HG03469 (cell line): ENCODE data around the gene CIRBP.

Experiments
- ATAC-seq: cut with Tn5 transposase; IDR thresholded peaks from one replicate; pipeline ENCODE4 v1.9.1; 2021; ENCODE audit warnings: mild to moderate bottlenecking, moderate library complexity, moderate number of reproducible peaks; ENCODE audit not compliant: unreplicated experiment

Gene CIRBP

GRCh38 chr19:1254530-1255185 lies 14.5 kb upstream of the CIRBP start:
- ATAC-seq: no peak

GRCh38 chr19:1255186-1256161 lies 13.7 kb upstream of the CIRBP start:
- ATAC-seq: no peak

GRCh38 chr19:1256646-1257474 lies 12.3 kb upstream of the CIRBP start:
- ATAC-seq: no peak

GRCh38 chr19:1257475-1258162 lies 11.5 kb upstream of the CIRBP start:
- ATAC-seq: no peak

- no peak for ATAC-seq
Measured at GRCh38 chr19:1258163-1258492, 11.0 kb upstream of the CIRBP start.

- no peak for ATAC-seq
Measured at GRCh38 chr19:1258707-1259205, 10.4 kb upstream of the CIRBP start.

- no peak for ATAC-seq
Measured at GRCh38 chr19:1259206-1259875, 9.8 kb upstream of the CIRBP start.

GRCh38 chr19:1259876-1260748 lies 9.0 kb upstream of the CIRBP start:
- peak; percentile 0 for ATAC-seq

GRCh38 chr19:1260749-1261537 lies 8.2 kb upstream of the CIRBP start:
- peak; percentile 34 for ATAC-seq

GRCh38 chr19:1261538-1261797 lies 7.7 kb upstream of the CIRBP start:
- ATAC-seq: no peak

- ATAC-seq: no peak
Measured at GRCh38 chr19:1261798-1262622, 7.1 kb upstream of the CIRBP start.

- no peak for ATAC-seq
Measured at GRCh38 chr19:1262623-1263123, 6.5 kb upstream of the CIRBP start.

- no peak for ATAC-seq
Measured at GRCh38 chr19:1263188-1263587, 5.9 kb upstream of the CIRBP start.

GRCh38 chr19:1264801-1265614 lies 4.1 kb upstream of the CIRBP start:
- no peak for ATAC-seq

GRCh38 chr19:1265615-1266128 lies 3.5 kb upstream of the CIRBP start:
- ATAC-seq: no peak

GRCh38 chr19:1266129-1266915 lies 2.8 kb upstream of the CIRBP start:
- ATAC-seq: no peak
